Kidney (tissue), 14 donors: ENCODE data around the gene GTSE1. TPM values are rescaled to one million over a fixed set of nuclear protein-coding genes. Genes with fewer than 3 reads are reported as not detected.

Experiments used
- DNase-seq, 5 donors: peaks; one replicate each; pipeline ENCODE4 v3.0.0-alpha.2; 2013 to 2020
- FAIRE-seq: peaks from 2 replicates; lab custom pipeline; 2012; peaks lifted over from hg19 to GRCh38; lab: Jason Lieb, UNC
- H3K27ac ChIP-seq, 2 donors: one replicate each; pipeline ENCODE4 v1.7.0; 2013; ENCODE audit warnings: low read depth in 2 of 2, low read length in 2 of 2, inconsistent platforms in 1 of 2
- H3K27me3 ChIP-seq: one replicate; pipeline ENCODE4 v1.7.1; 2013; ENCODE audit warnings: low read length, inconsistent platforms; ENCODE audit not compliant: control insufficient read depth, insufficient read depth
- H3K36me3 ChIP-seq, 3 donors: one replicate each; pipeline versions ENCODE4 v1.7.0 to v1.7.1; 2013; ENCODE audit warnings: low read length in 3 of 3, control low read depth in 1 of 3, inconsistent platforms in 1 of 3; ENCODE audit not compliant: insufficient read depth in 3 of 3, control insufficient read depth in 2 of 3
- H3K4me1 ChIP-seq, 3 donors: one replicate each; pipeline versions ENCODE4 v1.7.0 to v1.7.1; 2013; ENCODE audit warnings: low read length in 3 of 3, inconsistent platforms in 1 of 3, low read depth in 1 of 3; ENCODE audit not compliant: control insufficient read depth in 2 of 3, insufficient read depth in 2 of 3
- H3K4me3 ChIP-seq, 3 donors: one replicate each; pipeline versions ENCODE4 v1.7.0 to v1.8.1; 2013; ENCODE audit warnings: low read length in 3 of 3, control low read depth in 1 of 3, inconsistent platforms in 1 of 3
- H3K9ac ChIP-seq, 3 donors: one replicate each; pipeline versions ENCODE4 v1.7.0 to v1.7.1; 2013; ENCODE audit warnings: low read length in 3 of 3, control low read depth in 1 of 3, inconsistent platforms in 1 of 3
- H3K9me3 ChIP-seq, 3 donors: one replicate each; pipeline versions ENCODE4 v1.7.0 to v1.7.1; 2013; ENCODE audit warnings: low read length in 3 of 3, control low read depth in 1 of 3, inconsistent platforms in 1 of 3; ENCODE audit not compliant: control insufficient read depth in 2 of 3, insufficient read depth in 1 of 3
- intact Hi-C: fragments of 100-400 bp; cut with DNase I; formaldehyde crosslinking; loops from one replicate; pipeline ENCODE4 v1.11.1; 2022
- polyA plus RNA-seq: library from polyadenylated mRNA; stranded (reverse); fragments of 350-450 nt; fragmentation: Illumina TruSeq; extraction: RNeasy Lipid Tissue Mini Kit (QIAGEN cat#74804); gene quantifications from one replicate; pipeline ENCODE4 v1.2.3, GENCODE V29; 2014; ENCODE audit warnings: low read depth, low replicate concordance; ENCODE audit not compliant: insufficient read depth
- total RNA-seq: library from RNA; stranded (reverse); fragmentation: NEBNext Ultra II Directional; extraction: Animal tissue kit (Norgen Biotek cat#: 25700); gene quantifications from one replicate; pipeline ENCODE4 v1.2.1, GENCODE V29; 2021
- TF ChIP-seq, protein P1 (sequence below): IDR thresholded peaks from 3 replicates; pipeline ENCODE4 v1.5.1; 2012; ENCODE audit warnings: mild to moderate bottlenecking, moderate library complexity, borderline replicate concordance; ENCODE audit not compliant: insufficient read depth; ENCODE audit errors: extremely low read depth
- donor health status: control.
- donor health status: control.
- donor health status: control.
- donor health status: control.
- donor health status: control.
- donor health status: DM: yes; HTN: yes; CAD: no.
- donor health status: Normal renal cell carcinoma (clear cell type).

The GTSE1 gene
- total and polyA plus RNA-seq, 2 donors from 2014 or later: 0.41 to 0.94 TPM

DNA sequence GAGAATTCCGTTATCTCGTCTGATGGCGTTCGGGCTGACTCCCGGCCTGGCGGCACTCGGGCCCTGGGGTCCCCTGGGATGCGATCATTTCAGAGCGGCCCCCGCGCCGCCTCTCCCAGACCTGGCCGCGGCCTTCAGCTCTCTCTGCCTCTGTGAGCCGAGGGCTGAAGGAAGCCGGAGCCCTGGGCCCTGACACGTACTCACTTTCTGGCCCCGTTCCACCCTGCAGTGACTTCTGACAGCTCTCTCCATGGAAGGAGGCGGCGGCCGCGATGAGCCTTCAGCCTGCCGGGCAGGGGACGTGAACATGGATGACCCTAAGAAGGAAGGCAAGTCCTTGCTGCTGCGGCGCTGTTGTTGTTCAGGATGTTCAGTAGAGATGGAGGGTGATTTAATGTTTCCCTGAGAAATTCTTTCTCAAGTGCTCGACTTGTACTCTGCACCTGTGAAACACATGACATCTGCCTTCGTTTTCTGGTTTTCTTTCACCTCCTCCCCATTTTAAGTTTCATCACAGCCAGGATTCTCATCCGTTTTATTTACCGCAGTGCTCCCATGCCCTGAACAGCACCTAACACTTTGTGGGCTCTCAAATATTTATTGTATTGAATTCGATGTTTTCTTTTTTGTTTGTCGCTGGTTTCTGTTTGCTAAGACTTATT lies 612 bp downstream of the GTSE1 start:
- peak overlapping the region in 1 of 3 donors; percentile 23 for H3K9ac ChIP-seq
- peaks cover 0 to 8% (median 0%) of the 10 kb centered on the region in 3 donors for H3K36me3 ChIP-seq
- H3K4me1 ChIP-seq: peaks cover 0 to 6% (median 6%) of the 10 kb centered on the region in 3 donors
- peak overlapping the region; percentile 19 to 67 (median 59) for H3K4me3 ChIP-seq
- peak in 4 of 5 donors; percentile 23 to 58 (median 29) for DNase-seq
- TF ChIP-seq, protein P1, sequence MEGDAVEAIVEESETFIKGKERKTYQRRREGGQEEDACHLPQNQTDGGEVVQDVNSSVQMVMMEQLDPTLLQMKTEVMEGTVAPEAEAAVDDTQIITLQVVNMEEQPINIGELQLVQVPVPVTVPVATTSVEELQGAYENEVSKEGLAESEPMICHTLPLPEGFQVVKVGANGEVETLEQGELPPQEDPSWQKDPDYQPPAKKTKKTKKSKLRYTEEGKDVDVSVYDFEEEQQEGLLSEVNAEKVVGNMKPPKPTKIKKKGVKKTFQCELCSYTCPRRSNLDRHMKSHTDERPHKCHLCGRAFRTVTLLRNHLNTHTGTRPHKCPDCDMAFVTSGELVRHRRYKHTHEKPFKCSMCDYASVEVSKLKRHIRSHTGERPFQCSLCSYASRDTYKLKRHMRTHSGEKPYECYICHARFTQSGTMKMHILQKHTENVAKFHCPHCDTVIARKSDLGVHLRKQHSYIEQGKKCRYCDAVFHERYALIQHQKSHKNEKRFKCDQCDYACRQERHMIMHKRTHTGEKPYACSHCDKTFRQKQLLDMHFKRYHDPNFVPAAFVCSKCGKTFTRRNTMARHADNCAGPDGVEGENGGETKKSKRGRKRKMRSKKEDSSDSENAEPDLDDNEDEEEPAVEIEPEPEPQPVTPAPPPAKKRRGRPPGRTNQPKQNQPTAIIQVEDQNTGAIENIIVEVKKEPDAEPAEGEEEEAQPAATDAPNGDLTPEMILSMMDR: no peak
- H3K9me3 ChIP-seq: no peaks in the 10 kb centered on the region
- no peak for FAIRE-seq
- H3K27me3 ChIP-seq: no peaks in the 10 kb centered on the region
- H3K27ac ChIP-seq: no peak overlapping the region
- intact Hi-C loops: no loop called here

DNA sequence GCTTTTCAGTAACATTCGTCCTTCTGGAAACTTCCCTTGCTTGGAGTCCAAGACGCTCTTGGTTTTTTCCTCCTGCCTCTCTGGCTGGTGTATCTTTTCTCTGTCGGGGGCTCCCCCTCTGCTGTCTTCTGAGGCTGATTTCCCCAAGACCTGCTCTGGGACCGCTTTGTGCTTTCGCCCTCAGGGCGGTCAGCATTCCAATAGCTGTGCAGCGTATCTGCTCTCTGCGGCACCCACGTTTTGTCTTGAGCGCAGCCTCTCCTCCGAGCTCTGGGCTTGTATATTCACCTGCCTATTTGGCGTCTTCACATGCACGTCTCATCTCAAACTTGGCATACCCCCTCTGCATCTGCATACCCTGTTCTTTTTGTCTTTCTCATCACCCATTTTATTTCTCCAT lies 2.4 kb downstream of the GTSE1 start:
- FAIRE-seq: no peak
- peaks cover 0 to 6% (median 6%) of the 10 kb centered on the region in 3 donors for H3K4me1 ChIP-seq
- no peaks in the 10 kb centered on the region for H3K27me3 ChIP-seq
- no peak overlapping the region for H3K9ac ChIP-seq
- no peaks in the 10 kb centered on the region for H3K36me3 ChIP-seq
- TF ChIP-seq, protein P1: no peak
- intact Hi-C loops: no loop called here
- no peak overlapping the region for H3K27ac ChIP-seq
- no peaks in the 10 kb centered on the region for H3K9me3 ChIP-seq
- DNase-seq: peak in 1 of 5 donors; percentile 48
- no peak overlapping the region for H3K4me3 ChIP-seq

DNA sequence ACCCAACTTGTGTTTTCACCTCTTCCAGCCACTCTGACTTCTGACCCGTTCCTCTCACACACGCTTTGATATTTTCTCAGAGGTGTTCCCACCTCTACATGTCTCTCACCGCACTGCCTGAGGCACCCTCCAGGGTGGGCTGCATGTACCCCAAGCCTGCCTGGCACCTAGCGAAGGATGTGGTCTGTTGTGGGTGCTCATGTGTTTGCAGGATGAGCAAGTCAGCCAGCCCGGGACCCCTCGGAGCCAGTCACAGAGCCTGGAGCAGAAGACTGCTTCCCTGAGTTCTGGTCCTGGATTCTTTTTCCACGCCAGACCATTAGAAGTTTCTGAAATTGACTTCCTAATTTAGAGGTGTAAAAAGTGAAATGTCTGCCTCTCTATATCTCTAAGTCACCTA lies 3.8 kb downstream of the GTSE1 start:
- Histone ChIP-seq H3K4me1 (peaks cover 0 to 6% (median 6%) of the 10 kb centered on the region in 3 donors), H3K4me3 (no peak overlapping the region), H3K27me3 (no peaks in the 10 kb centered on the region), H3K27ac (no peak overlapping the region), H3K9ac (no peak overlapping the region), H3K36me3 (no peaks in the 10 kb centered on the region), H3K9me3 (no peaks in the 10 kb centered on the region)
- DNase-seq (peak in 1 of 5 donors; percentile 52), FAIRE-seq (no peak)
- intact Hi-C loops: loop anchor here (10.0 kb wide), 1 partner anchor 306 kb away; no protein-coding TSS in a partner anchor
- TF ChIP-seq, protein P1: no peak
